ENCODE results near the gene RPN1. TPM values are rescaled to one million over a fixed set of nuclear protein-coding genes. Genes with fewer than 3 reads are reported as not detected.

Gene RPN1
- total and polyA plus RNA-seq, 2 experiments from 2014 or later = 419 to 422 TPM

DNA sequence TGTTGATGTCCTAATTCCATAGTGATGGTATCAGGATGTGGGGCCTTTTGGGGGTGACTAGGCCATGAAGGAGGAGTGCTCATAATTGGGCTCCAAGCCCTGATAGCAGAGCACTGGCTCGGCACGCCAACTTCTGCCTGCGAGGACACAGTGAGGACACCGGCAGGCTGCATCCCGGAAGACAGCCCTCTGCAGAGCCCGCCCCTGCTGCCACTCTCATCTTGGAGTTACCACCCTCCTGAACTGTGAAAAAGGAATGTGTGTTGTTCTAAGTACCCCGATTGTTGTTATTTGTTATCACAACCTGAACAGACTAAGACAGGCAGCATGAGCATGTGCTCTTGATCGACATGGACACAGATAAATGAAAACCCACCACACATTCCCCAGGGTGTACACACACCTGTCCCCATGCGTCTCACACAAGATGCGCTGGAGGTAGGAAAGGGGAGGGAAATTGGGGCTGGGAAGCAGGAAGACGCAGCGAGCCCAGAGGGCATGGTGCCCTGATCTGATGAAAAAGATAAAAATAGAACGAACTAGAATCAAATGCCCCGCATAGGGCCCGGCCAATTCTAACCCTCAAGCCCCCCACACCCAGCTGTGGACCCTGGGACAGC, 40.1 kb downstream of the RPN1 start:
- TF ChIP-seq EZH2 (IDR thresholded peaks at IDR 0.05; ENCODE audit: borderline replicate concordance) (no peak), CTCF (IDR thresholded peaks at IDR 0.05; ENCODE audit: poor library complexity) (no peak), EZH2phosphoT487 (IDR thresholded peaks at IDR 0.05; ENCODE audit: low read depth, severe bottlenecking, unreplicated experiment) (no peak)
- no peak overlapping the region for H3K4me2 ChIP-seq
- 84% methylated on average over 14 of the region's 15 CpGs for WGBS (ENCODE audit: low lambda C conversion rate, missing lambda C conversion rate)

DNA sequence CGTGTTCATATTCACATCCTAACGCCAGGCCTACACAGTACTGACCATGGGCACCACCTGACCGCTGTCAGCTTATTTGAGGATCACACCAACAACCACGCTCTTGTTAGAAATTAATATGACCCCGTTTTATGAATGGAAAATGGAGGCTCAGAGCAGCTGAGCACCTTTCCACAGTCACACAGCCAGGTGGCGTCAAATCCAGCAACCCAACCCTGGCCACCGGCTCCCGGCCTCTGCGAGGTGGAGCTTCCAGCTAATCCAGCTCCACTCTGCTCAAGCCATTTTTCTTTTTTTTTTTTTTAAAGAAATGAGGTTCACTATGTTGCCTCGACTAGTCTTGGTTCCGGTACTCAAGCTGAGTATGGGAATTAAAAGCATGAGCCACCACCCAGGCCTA, 41.3 kb downstream of the RPN1 start:
- Histone ChIP-seq H3K36me3 (replicated peaks; ENCODE audit: insufficient read depth, low read depth) (no peaks in the 10 kb centered on the region), H3K9me2 (replicated peaks; ENCODE audit: insufficient read depth) (no peaks in the 10 kb centered on the region), H3K4me2 (no peak overlapping the region), H4K20me1 (ENCODE audit: insufficient read depth, poor library complexity, severe bottlenecking) (no peaks in the 10 kb centered on the region), H3K27me3 (no peaks in the 10 kb centered on the region), H3K9me3 (ENCODE audit: low read depth) (no peaks in the 10 kb centered on the region), H3K4me3 (no peak overlapping the region), H3K27ac (no peak overlapping the region), H3K4me1 (ENCODE audit: insufficient read depth) (no peaks in the 10 kb centered on the region), H2AFZ (no peak overlapping the region), H3K79me2 (no peaks in the 10 kb centered on the region)
- no peak for TF ChIP-seq EZH2phosphoT487 (IDR thresholded peaks at IDR 0.05; ENCODE audit: low read depth, severe bottlenecking, unreplicated experiment)
- TF ChIP-seq EZH2 (IDR thresholded peaks at IDR 0.05; ENCODE audit: borderline replicate concordance) = no peak
- TF ChIP-seq CTCF (IDR thresholded peaks at IDR 0.05; ENCODE audit: poor library complexity) = no peak
- WGBS (ENCODE audit: low lambda C conversion rate, missing lambda C conversion rate) = 83% methylated on average over 11 of the region's 11 CpGs
- no peak for DNase-seq (ENCODE audit: low spot score)

More for the DNA sequence above, 40.1 kb downstream of the RPN1 start:
- Histone ChIP-seq H3K27ac (no peak overlapping the region), H2AFZ (no peak overlapping the region), H3K4me3 (no peak overlapping the region), H3K4me1 (ENCODE audit: insufficient read depth) (no peaks in the 10 kb centered on the region), H3K9me2 (replicated peaks; ENCODE audit: insufficient read depth) (no peaks in the 10 kb centered on the region), H3K9me3 (ENCODE audit: low read depth) (no peaks in the 10 kb centered on the region), H3K36me3 (replicated peaks; ENCODE audit: insufficient read depth, low read depth) (no peaks in the 10 kb centered on the region), H4K20me1 (ENCODE audit: insufficient read depth, poor library complexity, severe bottlenecking) (no peaks in the 10 kb centered on the region), H3K79me2 (no peaks in the 10 kb centered on the region), H3K27me3 (no peaks in the 10 kb centered on the region)
- DNase-seq (ENCODE audit: low spot score) = no peak

DNA sequence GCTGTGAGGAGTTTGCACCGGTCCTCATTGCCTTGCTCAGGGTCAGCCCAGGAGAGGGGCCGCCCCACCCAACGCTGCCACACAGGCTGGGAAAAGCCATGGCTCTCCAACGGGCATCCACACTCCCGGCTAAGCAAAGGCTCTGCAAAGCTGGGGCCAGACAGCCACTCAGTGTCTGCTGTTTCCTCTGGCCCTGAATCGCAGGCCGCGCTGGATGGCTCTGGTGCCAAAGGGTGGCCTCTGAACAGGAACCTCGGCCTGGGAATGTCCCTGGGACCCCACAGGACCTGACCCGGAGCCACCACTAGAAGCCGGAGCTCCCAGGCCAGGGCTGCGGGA, 42.9 kb downstream of the RPN1 start:
- Histone ChIP-seq H3K27me3 (no peaks in the 10 kb centered on the region), H3K4me2 (peak overlapping the region; percentile 100), H3K9me3 (ENCODE audit: low read depth) (no peaks in the 10 kb centered on the region), H3K36me3 (replicated peaks; ENCODE audit: insufficient read depth, low read depth) (no peaks in the 10 kb centered on the region), H3K4me1 (ENCODE audit: insufficient read depth) (no peaks in the 10 kb centered on the region), H2AFZ (no peak overlapping the region), H3K9me2 (replicated peaks; ENCODE audit: insufficient read depth) (no peaks in the 10 kb centered on the region), H3K79me2 (no peaks in the 10 kb centered on the region), H3K27ac (no peak overlapping the region), H4K20me1 (ENCODE audit: insufficient read depth, poor library complexity, severe bottlenecking) (no peaks in the 10 kb centered on the region), H3K4me3 (no peak overlapping the region)
- TF ChIP-seq CTCF (IDR thresholded peaks at IDR 0.05; ENCODE audit: poor library complexity) = no peak
- TF ChIP-seq EZH2 (IDR thresholded peaks at IDR 0.05; ENCODE audit: borderline replicate concordance) = no peak
- DNase-seq (ENCODE audit: low spot score) = no peak
- WGBS (ENCODE audit: low lambda C conversion rate, missing lambda C conversion rate) = 80% methylated on average over 12 of the region's 12 CpGs

DNA sequence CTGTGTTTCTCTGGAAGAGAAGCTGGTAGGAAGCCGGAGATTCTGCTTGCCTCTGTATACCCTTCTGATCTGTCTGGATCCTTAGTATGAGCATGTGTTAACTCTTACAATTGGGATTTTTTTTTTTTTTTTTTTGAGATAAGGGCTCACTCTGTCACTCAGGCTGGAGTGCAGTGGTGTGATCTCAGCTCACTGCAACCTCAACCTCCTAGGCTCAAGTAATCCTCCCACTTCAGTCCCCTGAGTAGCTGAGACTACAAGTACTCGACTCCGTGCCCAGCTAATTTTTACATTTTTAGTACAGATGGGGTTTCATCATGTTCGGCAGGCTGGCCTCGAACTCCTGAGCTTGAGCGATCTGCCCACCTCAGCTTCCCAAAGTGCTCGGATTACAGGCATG, 44.5 kb downstream of the RPN1 start:
- Histone ChIP-seq H3K27ac (no peak overlapping the region), H3K9me2 (replicated peaks; ENCODE audit: insufficient read depth) (no peaks in the 10 kb centered on the region), H3K27me3 (no peaks in the 10 kb centered on the region), H3K4me3 (no peak overlapping the region), H4K20me1 (ENCODE audit: insufficient read depth, poor library complexity, severe bottlenecking) (no peaks in the 10 kb centered on the region), H3K36me3 (replicated peaks; ENCODE audit: insufficient read depth, low read depth) (no peaks in the 10 kb centered on the region), H3K4me1 (ENCODE audit: insufficient read depth) (no peaks in the 10 kb centered on the region), H3K9me3 (ENCODE audit: low read depth) (no peaks in the 10 kb centered on the region), H2AFZ (no peak overlapping the region), H3K4me2 (no peak overlapping the region), H3K79me2 (no peaks in the 10 kb centered on the region)
- DNase-seq (ENCODE audit: low spot score) = no peak
- no peak for TF ChIP-seq CTCF (IDR thresholded peaks at IDR 0.05; ENCODE audit: poor library complexity)
- no peak for TF ChIP-seq EZH2phosphoT487 (IDR thresholded peaks at IDR 0.05; ENCODE audit: low read depth, severe bottlenecking, unreplicated experiment)
- no peak for TF ChIP-seq EZH2 (IDR thresholded peaks at IDR 0.05; ENCODE audit: borderline replicate concordance)
- WGBS (ENCODE audit: low lambda C conversion rate, missing lambda C conversion rate) = 91% methylated on average over 7 of the region's 7 CpGs
